ENCODE data around the gene FAM187B.

Gene FAM187B

GRCh38 chr19:35272122-35272719 lies 43.7 kb upstream of the FAM187B start:
- no peak overlapping the region for H3K4me3 ChIP-seq (ENCODE audit: low read depth, low read length)
- TF ChIP-seq CTCF (IDR thresholded peaks at IDR 0.05; ENCODE audit: insufficient read depth, low read length, missing control alignments) = no peak
- CTCF ChIA-PET = no interaction called here
- no peak for DNase-seq (ENCODE audit: low read depth, low spot score)
- POLR2A ChIA-PET = no interaction called here

- TF ChIP-seq CTCF (IDR thresholded peaks at IDR 0.05; ENCODE audit: insufficient read depth, low read length, missing control alignments) = no peak
- ChIA-PET CTCF (no interaction called here), POLR2A (no interaction called here)
- DNase-seq (ENCODE audit: low read depth, low spot score) = no peak
- H3K4me3 ChIP-seq (ENCODE audit: low read depth, low read length) = no peak overlapping the region
These were observed 43.0 kb upstream of the FAM187B start for GRCh38 chr19:35271546-35271945.

- CTCF ChIA-PET = interaction anchor here (0.8 to 1.6 kb wide), 6 partner anchors 11 to 204 kb away, joined by 3 to 5 read pairs (median 3); partner anchors contain the start of genes FXYD5 and HAMP
- no peak for TF ChIP-seq CTCF (IDR thresholded peaks at IDR 0.05; ENCODE audit: insufficient read depth, low read length, missing control alignments)
- H3K4me3 ChIP-seq (ENCODE audit: low read depth, low read length) = no peak overlapping the region
- DNase-seq (ENCODE audit: low read depth, low spot score) = no peak
- POLR2A ChIA-PET = no interaction called here
These were observed 41.9 kb upstream of the FAM187B start for GRCh38 chr19:35270381-35270811.

GRCh38 chr19:35269438-35270117 lies 41.0 kb upstream of the FAM187B start:
- DNase-seq (ENCODE audit: low read depth, low spot score) = no peak
- ChIA-PET CTCF (interaction anchor here (0.8 to 1.6 kb wide), 7 partner anchors 8 to 203 kb away, joined by 3 to 8 read pairs (median 3); partner anchors contain the start of gene FXYD5), POLR2A (no interaction called here)
- peak overlapping the region; percentile 64 for H3K4me3 ChIP-seq (ENCODE audit: low read depth, low read length)
- TF ChIP-seq CTCF (IDR thresholded peaks at IDR 0.05; ENCODE audit: insufficient read depth, low read length, missing control alignments) = peak; percentile 62

- ChIA-PET POLR2A (interaction anchor here (0.6 kb wide), 1 partner anchor 17 kb away, joined by 3 read pairs; no protein-coding TSS in a partner anchor), CTCF (interaction anchor here (1.0 to 1.6 kb wide), 6 partner anchors 9 to 127 kb away, joined by 3 to 8 read pairs (median 4); no protein-coding TSS in a partner anchor)
- DNase-seq (ENCODE audit: low read depth, low spot score) = no peak
- H3K4me3 ChIP-seq (ENCODE audit: low read depth, low read length) = peak within 1 kb of the TSS; percentile 82
- TF ChIP-seq CTCF (IDR thresholded peaks at IDR 0.05; ENCODE audit: insufficient read depth, low read length, missing control alignments) = no peak
These were observed 40.2 kb upstream of the FAM187B start, which contains the start of gene USF2 for GRCh38 chr19:35268536-35269437. Gene USF2, plus strand, starts transcription at chr19:35268962. Its CDS starts 140 bp downstream, at chr19:35269102.
